Testis (tissue), 2 donors: ENCODE results near the gene C19orf81.

Experiments used
- CTCF ChIP-seq, 3 experiments: fragments of 450-650 bp in 2 of 3; fragments of 200-600 bp in 1 of 3; sonication (generic) in 1 of 3; IDR thresholded peaks; one replicate each; pipeline ENCODE4 v1.5.1; 2016 to 2019; ENCODE audit warnings: antibody characterized with exemption in 3 of 3, mild to moderate bottlenecking in 2 of 3, moderate library complexity in 1 of 3
- POLR2A ChIP-seq: fragments of 450-650 bp; IDR thresholded peaks from one replicate; pipeline ENCODE4 v1.6.1; 2017; ENCODE audit warnings: antibody characterized with exemption, mild to moderate bottlenecking, moderate library complexity

- TF ChIP-seq CTCF (IDR thresholded peaks at IDR 0.05), result no peak
- TF ChIP-seq POLR2A, result no peak
Observed at GRCh38 chr19:50657222-50657669, 8.0 kb downstream of the C19orf81 start.
